K562 (cell line): Measurements from ENCODE around the gene TK1. TPM values are rescaled to one million over a fixed set of nuclear protein-coding genes. Genes with fewer than 3 reads are reported as not detected.

Experiments used
- ARNT ChIP-seq, 2 experiments: fragments of 450-650 bp; IDR thresholded peaks; 2 replicates each; pipeline ENCODE4 v1.6.1; 2016; ENCODE audit warnings: mild to moderate bottlenecking in 1 of 2
- CCNT2 ChIP-seq: IDR thresholded peaks from 2 replicates; pipeline ENCODE4 v1.6.1; 2011; ENCODE audit warnings: borderline replicate concordance, low read depth, mild to moderate bottlenecking, moderate library complexity, mixed read lengths, low read length; ENCODE audit not compliant: insufficient read length; ENCODE audit errors: extremely low read depth
- DNMT1 ChIP-seq: fragments of 450-650 bp; IDR thresholded peaks from 2 replicates; pipeline ENCODE4 v1.6.1; 2016; ENCODE audit warnings: antibody characterized with exemption, mild to moderate bottlenecking
- GTF2F1 ChIP-seq: IDR thresholded peaks from 2 replicates; pipeline ENCODE4 v1.6.1; 2011; ENCODE audit warnings: low read depth, low read length, improper control_type of control experiment
- HSF4 ChIP-seq: fragments of 250-450 bp; sonication (Bioruptor Pico); IDR thresholded peaks from 2 replicates; pipeline ENCODE4 v2.1.2; 2022; ENCODE audit warnings: mild to moderate bottlenecking, moderate library complexity, borderline replicate concordance
- NCOA4 ChIP-seq: fragments of 450-650 bp; IDR thresholded peaks from 2 replicates; pipeline ENCODE4 v1.6.1; 2018; ENCODE audit warnings: mild to moderate bottlenecking; ENCODE audit not compliant: partially characterized antibody
- PCBP2 ChIP-seq: fragments of 200-400 bp; formaldehyde crosslinking; IDR thresholded peaks from 2 replicates; pipeline ENCODE4 v1.6.1; 2018; ENCODE audit warnings: low read length, low read depth, mild to moderate bottlenecking, moderate library complexity; ENCODE audit not compliant: poor library complexity, severe bottlenecking
- PHF20 ChIP-seq: fragments of 450-650 bp; IDR thresholded peaks from 2 replicates; pipeline ENCODE4 v1.6.1; 2018; ENCODE audit not compliant: partially characterized antibody
- PTTG1 ChIP-seq: fragments of 450-650 bp; IDR thresholded peaks from 2 replicates; pipeline ENCODE4 v1.6.1; 2016; ENCODE audit warnings: low read depth, mild to moderate bottlenecking, missing genetic modification characterization, missing compliant biosample characterization
- RCOR1 ChIP-seq, 2 experiments: IDR thresholded peaks; 2 replicates each; pipeline ENCODE4 v1.6.1; 2012; ENCODE audit warnings: low read depth in 2 of 2, low read length in 2 of 2, borderline replicate concordance in 1 of 2, improper control_type of control experiment in 1 of 2
- SMAD4 ChIP-seq: fragments of 250-450 bp; sonication (Bioruptor Pico); conservative IDR thresholded peaks from 2 replicates; pipeline ENCODE4 v1.8.0; 2021; ENCODE audit warnings: inconsistent platforms, mild to moderate bottlenecking, moderate library complexity
- SRSF7 ChIP-seq: fragments of 200-400 bp; formaldehyde crosslinking; optimal IDR thresholded peaks from 2 replicates; pipeline ENCODE3; 2017; ENCODE audit warnings: mild to moderate bottlenecking, low read depth, low read length
- TCFL5 ChIP-seq: fragments of 250-450 bp; sonication (Bioruptor Pico); conservative IDR thresholded peaks from 2 replicates; pipeline ENCODE4 v1.6.1; 2021; ENCODE audit warnings: mild to moderate bottlenecking, moderate library complexity, matching md5 sums
- ZBTB8A ChIP-seq: fragments of 450-650 bp; IDR thresholded peaks from 2 replicates; pipeline ENCODE4 v1.6.1; 2018; ENCODE audit warnings: mild to moderate bottlenecking, moderate library complexity; ENCODE audit not compliant: partially characterized antibody
- ZEB2 ChIP-seq: fragments of 450-650 bp; IDR thresholded peaks from 2 replicates; pipeline ENCODE4 v1.6.1; 2016
- ZNF263 ChIP-seq: sonication (generic); formaldehyde crosslinking; IDR thresholded peaks from 2 replicates; pipeline ENCODE4 v1.8.0; 2022; ENCODE audit warnings: mild to moderate bottlenecking, missing genetic modification reagents, borderline replicate concordance
- ZNF3 ChIP-seq: fragments of 250-450 bp; sonication (Bioruptor Pico); IDR thresholded peaks from 2 replicates; pipeline ENCODE4 v1.5.0; 2021; ENCODE audit warnings: mild to moderate bottlenecking, moderate library complexity
- ZNF384 ChIP-seq: IDR thresholded peaks from 2 replicates; pipeline ENCODE4 v1.6.1; 2012; ENCODE audit warnings: low read depth, low read length, improper control_type of control experiment
- ZNF766 ChIP-seq: fragments of 200-800 bp; sonication (Bioruptor generic); conservative IDR thresholded peaks from 2 replicates; pipeline ENCODE4 v1.6.1; 2016; ENCODE audit warnings: missing genetic modification characterization, missing compliant biosample characterization
- polyA plus RNA-seq, 8 experiments: library from polyadenylated mRNA; depleted of rRNA in 4 of 8; stranded (reverse) in 5 of 8; unstranded in 3 of 8; fragments of >200 nt; fragmentation: Nextera tagmentation in 2 of 8; fragmentation: Illumina TruSeq in 1 of 8; extraction: Ambion mirVana in 2 of 8; extraction: Trizol in 1 of 8; gene quantifications; 2 replicates each; pipeline versions ENCODE4 v1.2.1 to v1.2.3, GENCODE V29; 2011 to 2014; ENCODE audit warnings: inconsistent platforms in 1 of 8, missing spikeins in 1 of 8
- total RNA-seq, 7 experiments: library from RNA; depleted of rRNA in 6 of 7; stranded (reverse); fragments of >200 nt in 6 of 7; fragmentation: Illumina TruSeq in 2 of 7; extraction: Trizol in 2 of 7; gene quantifications; 2 replicates each; pipeline versions ENCODE4 v1.2.1 to v1.2.3, GENCODE V29; 2011 to 2021; ENCODE audit warnings: low replicate concordance in 1 of 7
- TF ChIP-seq, protein P1 (sequence below): sonication (generic); formaldehyde crosslinking; IDR thresholded peaks from 2 replicates; pipeline ENCODE4 v1.8.0; 2022; ENCODE audit warnings: mild to moderate bottlenecking, missing genetic modification reagents
- TF ChIP-seq, protein P2 (sequence below): fragments of 250-450 bp; sonication (Bioruptor Pico); IDR thresholded peaks from 2 replicates; pipeline ENCODE4 v1.8.0; 2022; ENCODE audit warnings: inconsistent platforms
- TF ChIP-seq, protein P3 (sequence below): fragments of 450-650 bp; IDR thresholded peaks from 2 replicates; pipeline ENCODE4 v1.6.1; 2014; ENCODE audit warnings: low read depth, mild to moderate bottlenecking, moderate library complexity, borderline replicate concordance
- TF ChIP-seq, protein P4 (sequence below): sonication (generic); formaldehyde crosslinking; IDR thresholded peaks from 2 replicates; pipeline ENCODE4 v1.9.0; 2022; ENCODE audit warnings: mild to moderate bottlenecking, missing genetic modification reagents

TK1 gene
- total and polyA plus RNA-seq, 9 of the 15 experiments (the other 6 are each of a cell fraction or from before 2014, with no cell fraction given) = 8.4 to 280 (median 103) TPM

DNA sequence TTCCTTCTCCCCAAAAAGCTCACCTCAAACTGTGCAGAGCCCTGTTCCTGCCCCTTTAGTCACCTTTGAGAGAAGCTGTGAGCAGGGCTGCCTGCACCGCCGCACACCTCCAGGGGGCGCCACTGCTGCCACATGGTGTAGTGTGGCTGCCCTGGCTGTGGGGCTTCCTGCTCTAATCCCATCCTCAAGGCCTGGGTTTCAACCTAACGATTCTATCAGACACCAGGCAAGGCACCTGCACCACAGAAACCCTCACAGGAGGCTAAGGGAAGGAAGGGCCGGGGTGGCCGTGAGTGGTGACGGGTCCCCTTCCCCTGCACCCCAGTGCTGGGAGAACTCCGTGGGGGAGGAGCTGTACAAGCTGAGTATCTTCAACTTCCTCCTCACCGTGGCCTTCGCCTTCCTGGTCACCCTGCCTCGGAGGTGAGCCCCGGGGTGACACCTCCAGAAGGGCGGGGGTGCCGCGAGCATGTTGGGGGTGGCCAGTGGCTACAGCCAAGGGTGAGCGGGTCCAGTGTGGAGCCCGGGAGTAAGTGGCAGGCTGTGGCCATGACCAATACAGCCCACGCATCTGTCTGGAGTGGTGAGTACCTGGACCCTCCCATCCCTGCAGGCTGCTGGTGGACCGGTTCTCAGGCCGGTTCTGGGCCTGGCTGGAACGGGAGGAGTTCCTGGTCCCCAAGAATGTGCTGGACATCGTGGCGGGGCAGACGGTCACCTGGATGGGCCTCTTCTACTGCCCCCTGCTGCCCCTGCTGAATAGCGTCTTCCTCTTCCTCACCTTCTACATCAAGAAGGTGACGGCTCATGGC, 49.3 kb downstream of the TK1 start (continued):
- TF ChIP-seq ZBTB8A = no peak
- no peak for TF ChIP-seq GTF2F1
- no peak for TF ChIP-seq PTTG1 (tag)
- TF ChIP-seq ARNT (IDR thresholded peaks at IDR 0.05) = no peak
- TF ChIP-seq, protein P1, sequence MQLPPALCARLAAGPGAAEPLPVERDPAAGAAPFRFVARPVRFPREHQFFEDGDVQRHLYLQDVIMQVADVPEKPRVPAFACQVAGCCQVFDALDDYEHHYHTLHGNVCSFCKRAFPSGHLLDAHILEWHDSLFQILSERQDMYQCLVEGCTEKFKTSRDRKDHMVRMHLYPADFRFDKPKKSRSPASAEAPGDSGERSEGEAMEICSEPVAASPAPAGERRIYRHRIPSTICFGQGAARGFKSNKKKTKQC = peak; percentile 31; the same call in 1 of the 2 replicates
- TF ChIP-seq NCOA4 = no peak
- no peak for TF ChIP-seq ZNF384
- 0 out of 2 replicates have a peak, but pooled peaks have one; percentile 42 for TF ChIP-seq ZNF766 (CRISPR knock-in tag)
- TF ChIP-seq, protein P2, sequence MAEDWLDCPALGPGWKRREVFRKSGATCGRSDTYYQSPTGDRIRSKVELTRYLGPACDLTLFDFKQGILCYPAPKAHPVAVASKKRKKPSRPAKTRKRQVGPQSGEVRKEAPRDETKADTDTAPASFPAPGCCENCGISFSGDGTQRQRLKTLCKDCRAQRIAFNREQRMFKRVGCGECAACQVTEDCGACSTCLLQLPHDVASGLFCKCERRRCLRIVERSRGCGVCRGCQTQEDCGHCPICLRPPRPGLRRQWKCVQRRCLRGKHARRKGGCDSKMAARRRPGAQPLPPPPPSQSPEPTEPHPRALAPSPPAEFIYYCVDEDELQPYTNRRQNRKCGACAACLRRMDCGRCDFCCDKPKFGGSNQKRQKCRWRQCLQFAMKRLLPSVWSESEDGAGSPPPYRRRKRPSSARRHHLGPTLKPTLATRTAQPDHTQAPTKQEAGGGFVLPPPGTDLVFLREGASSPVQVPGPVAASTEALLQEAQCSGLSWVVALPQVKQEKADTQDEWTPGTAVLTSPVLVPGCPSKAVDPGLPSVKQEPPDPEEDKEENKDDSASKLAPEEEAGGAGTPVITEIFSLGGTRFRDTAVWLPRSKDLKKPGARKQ (CRISPR knock-in tag) = no peak
- peak; percentile 96 for TF ChIP-seq ZEB2
- TF ChIP-seq DNMT1 = no peak
- TF ChIP-seq SMAD4 (CRISPR knock-in tag) = peak; percentile 69
- TF ChIP-seq ZNF3 (CRISPR knock-in tag) = no peak
- TF ChIP-seq ZNF263 (CRISPR knock-in tag) = no peak; the same call in 1 of the 2 replicates
- TF ChIP-seq SRSF7 = no peak
- no peak for TF ChIP-seq TCFL5 (CRISPR knock-in tag)
- 0 out of 2 replicates have a peak, but pooled peaks have one; percentile 49 for TF ChIP-seq HSF4 (CRISPR knock-in tag)
- TF ChIP-seq RCOR1 (IDR thresholded peaks at IDR 0.05; ENCODE audit: borderline replicate concordance in 1 of 2, low read depth in 2 of 2, low read length in 2 of 2) = peak in 1 of 2 experiments; percentile 75; a peak in 1 of 4 replicates
- peak; percentile 84 for TF ChIP-seq PHF20
- TF ChIP-seq, protein P3, sequence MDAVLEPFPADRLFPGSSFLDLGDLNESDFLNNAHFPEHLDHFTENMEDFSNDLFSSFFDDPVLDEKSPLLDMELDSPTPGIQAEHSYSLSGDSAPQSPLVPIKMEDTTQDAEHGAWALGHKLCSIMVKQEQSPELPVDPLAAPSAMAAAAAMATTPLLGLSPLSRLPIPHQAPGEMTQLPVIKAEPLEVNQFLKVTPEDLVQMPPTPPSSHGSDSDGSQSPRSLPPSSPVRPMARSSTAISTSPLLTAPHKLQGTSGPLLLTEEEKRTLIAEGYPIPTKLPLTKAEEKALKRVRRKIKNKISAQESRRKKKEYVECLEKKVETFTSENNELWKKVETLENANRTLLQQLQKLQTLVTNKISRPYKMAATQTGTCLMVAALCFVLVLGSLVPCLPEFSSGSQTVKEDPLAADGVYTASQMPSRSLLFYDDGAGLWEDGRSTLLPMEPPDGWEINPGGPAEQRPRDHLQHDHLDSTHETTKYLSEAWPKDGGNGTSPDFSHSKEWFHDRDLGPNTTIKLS = peak; percentile 45; the same call in 1 of the 2 replicates
- TF ChIP-seq, protein P4, sequence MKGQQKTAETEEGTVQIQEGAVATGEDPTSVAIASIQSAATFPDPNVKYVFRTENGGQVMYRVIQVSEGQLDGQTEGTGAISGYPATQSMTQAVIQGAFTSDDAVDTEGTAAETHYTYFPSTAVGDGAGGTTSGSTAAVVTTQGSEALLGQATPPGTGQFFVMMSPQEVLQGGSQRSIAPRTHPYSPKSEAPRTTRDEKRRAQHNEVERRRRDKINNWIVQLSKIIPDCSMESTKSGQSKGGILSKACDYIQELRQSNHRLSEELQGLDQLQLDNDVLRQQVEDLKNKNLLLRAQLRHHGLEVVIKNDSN (CRISPR knock-in tag) = peak; percentile 29; the same call in 1 of the 2 replicates
- TF ChIP-seq PCBP2 = no peak
- TF ChIP-seq CCNT2 = peak; percentile 7
